Measurements from ENCODE around the gene CDK7. TPM values are rescaled to one million over a fixed set of nuclear protein-coding genes. Genes with fewer than 3 reads are reported as not detected.

The CDK7 gene
- total RNA-seq, 1 experiment from 2014 or later, result 31.8 TPM

DNA sequence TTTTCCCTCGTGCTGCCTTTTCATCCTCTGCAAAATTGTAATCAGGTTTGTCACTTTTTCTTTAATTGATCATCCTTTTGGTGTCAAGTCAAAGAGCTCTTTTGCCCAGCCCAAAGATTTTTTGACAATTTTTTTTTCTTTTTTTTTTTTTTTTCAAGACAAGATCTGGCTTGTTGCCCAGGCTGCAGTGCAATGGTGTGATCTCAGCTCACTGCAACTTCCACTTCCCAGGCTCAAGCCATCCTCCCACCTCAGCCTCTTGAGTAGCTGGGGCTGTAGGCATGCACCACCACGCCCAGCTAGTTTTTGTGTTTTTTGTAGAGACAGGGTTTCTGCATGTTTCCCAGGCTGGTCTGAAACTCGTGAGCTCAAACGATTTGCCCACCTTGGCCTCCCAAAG is 36.7 kb downstream of the CDK7 start:
- TF ChIP-seq, protein P1, sequence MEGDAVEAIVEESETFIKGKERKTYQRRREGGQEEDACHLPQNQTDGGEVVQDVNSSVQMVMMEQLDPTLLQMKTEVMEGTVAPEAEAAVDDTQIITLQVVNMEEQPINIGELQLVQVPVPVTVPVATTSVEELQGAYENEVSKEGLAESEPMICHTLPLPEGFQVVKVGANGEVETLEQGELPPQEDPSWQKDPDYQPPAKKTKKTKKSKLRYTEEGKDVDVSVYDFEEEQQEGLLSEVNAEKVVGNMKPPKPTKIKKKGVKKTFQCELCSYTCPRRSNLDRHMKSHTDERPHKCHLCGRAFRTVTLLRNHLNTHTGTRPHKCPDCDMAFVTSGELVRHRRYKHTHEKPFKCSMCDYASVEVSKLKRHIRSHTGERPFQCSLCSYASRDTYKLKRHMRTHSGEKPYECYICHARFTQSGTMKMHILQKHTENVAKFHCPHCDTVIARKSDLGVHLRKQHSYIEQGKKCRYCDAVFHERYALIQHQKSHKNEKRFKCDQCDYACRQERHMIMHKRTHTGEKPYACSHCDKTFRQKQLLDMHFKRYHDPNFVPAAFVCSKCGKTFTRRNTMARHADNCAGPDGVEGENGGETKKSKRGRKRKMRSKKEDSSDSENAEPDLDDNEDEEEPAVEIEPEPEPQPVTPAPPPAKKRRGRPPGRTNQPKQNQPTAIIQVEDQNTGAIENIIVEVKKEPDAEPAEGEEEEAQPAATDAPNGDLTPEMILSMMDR (IDR thresholded peaks at IDR 0.05; ENCODE audit: unreplicated experiment), result no peak
- no peaks in the 10 kb centered on the region for H3K9me3 Mint-ChIP-seq (ENCODE audit: low read depth, unreplicated experiment)
- no peak overlapping the region for H3K4me3 Mint-ChIP-seq (ENCODE audit: low read depth, unreplicated experiment)
- CTCF ChIA-PET, result no interaction called here
- peaks cover 16% of the 10 kb centered on the region for H3K4me1 Mint-ChIP-seq (ENCODE audit: low read depth, unreplicated experiment)
- DNase-seq, result peak; percentile 19
- peaks cover 22% of the 10 kb centered on the region for H3K36me3 Mint-ChIP-seq (ENCODE audit: insufficient read depth, unreplicated experiment)
- H3K27ac Mint-ChIP-seq (ENCODE audit: unreplicated experiment), result no peak overlapping the region
- intact Hi-C loops (cut with micrococcal nuclease; ENCODE audit: unreplicated experiment), result no loop called here
- H3K27me3 Mint-ChIP-seq (ENCODE audit: unreplicated experiment), result no peaks in the 10 kb centered on the region
- BruUV-seq (replicated peaks), result no TSS peak

DNA sequence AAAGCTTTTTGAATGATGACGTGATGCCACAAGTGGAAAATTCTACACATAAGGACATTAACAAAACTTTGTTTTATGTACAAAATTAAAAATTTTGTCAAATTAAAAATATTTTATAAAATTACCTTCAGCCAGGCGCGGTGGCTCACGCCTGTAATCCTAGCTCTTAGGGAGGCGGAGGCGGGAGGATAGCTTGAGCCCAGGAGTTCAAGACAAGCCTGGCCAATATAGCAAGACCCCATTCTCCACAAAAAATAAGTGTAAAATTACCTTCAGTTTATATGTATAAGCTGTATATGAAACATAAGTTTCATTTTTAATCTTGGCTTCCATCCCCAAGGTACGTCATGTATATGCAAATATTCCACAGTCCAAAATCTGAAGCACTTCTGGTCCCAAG is 40.9 kb downstream of the CDK7 start:
- intact Hi-C loops (cut with micrococcal nuclease; ENCODE audit: unreplicated experiment), result no loop called here
- BruUV-seq (replicated peaks), result no TSS peak
- CTCF ChIA-PET, result interaction anchor here (0.6 kb wide), 1 partner anchor 14 kb away, joined by 6 read pairs; no protein-coding TSS in a partner anchor
- no peaks in the 10 kb centered on the region for H3K27me3 Mint-ChIP-seq (ENCODE audit: unreplicated experiment)
- no peak overlapping the region for H3K4me3 Mint-ChIP-seq (ENCODE audit: low read depth, unreplicated experiment)
- H3K4me1 Mint-ChIP-seq (ENCODE audit: low read depth, unreplicated experiment), result peaks cover 11% of the 10 kb centered on the region
- TF ChIP-seq, protein P1 (IDR thresholded peaks at IDR 0.05; ENCODE audit: unreplicated experiment), result no peak
- peaks cover 45% of the 10 kb centered on the region for H3K36me3 Mint-ChIP-seq (ENCODE audit: insufficient read depth, unreplicated experiment)
- H3K9me3 Mint-ChIP-seq (ENCODE audit: low read depth, unreplicated experiment), result no peaks in the 10 kb centered on the region
- no peak for DNase-seq
- H3K27ac Mint-ChIP-seq (ENCODE audit: unreplicated experiment), result no peak overlapping the region

DNA sequence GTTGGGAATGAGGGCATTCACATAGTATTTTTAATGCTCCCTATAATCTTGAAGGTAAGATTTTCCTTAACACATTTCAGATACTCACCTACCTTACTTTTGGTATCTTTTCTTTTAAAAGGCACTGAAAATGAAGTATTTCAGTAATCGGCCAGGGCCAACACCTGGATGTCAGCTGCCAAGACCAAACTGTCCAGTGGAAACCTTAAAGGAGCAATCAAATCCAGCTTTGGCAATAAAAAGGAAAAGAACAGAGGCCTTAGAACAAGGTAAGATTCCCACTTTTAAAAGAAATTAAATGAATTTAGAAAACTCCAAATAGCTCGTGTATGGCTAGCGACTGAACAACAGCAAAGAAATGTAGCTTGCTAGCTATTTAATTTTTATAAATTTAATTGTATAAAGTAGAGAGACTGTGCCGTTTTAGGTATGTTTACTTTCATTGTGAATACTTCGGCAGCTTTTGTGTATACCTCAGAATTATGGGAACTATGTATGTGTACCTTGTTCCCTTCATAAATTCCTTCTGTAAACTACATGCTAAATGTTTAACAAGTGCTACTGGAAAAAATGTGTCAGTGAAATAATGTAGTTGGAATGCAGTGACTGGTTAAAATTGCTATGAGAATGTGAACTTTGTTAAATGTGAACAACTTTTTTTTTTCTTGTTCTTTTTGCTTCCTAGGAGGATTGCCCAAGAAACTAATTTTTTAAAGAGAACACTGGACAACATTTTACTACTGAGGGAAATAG is 41.9 kb downstream of the CDK7 start:
- TF ChIP-seq, protein P1 (IDR thresholded peaks at IDR 0.05; ENCODE audit: unreplicated experiment), result no peak
- no peak for DNase-seq
- H3K9me3 Mint-ChIP-seq (ENCODE audit: low read depth, unreplicated experiment), result no peaks in the 10 kb centered on the region
- peaks cover 36% of the 10 kb centered on the region for H3K36me3 Mint-ChIP-seq (ENCODE audit: insufficient read depth, unreplicated experiment)
- no peak overlapping the region for H3K27ac Mint-ChIP-seq (ENCODE audit: unreplicated experiment)
- peaks cover under 1% of the 10 kb centered on the region for H3K4me1 Mint-ChIP-seq (ENCODE audit: low read depth, unreplicated experiment)
- H3K27me3 Mint-ChIP-seq (ENCODE audit: unreplicated experiment), result no peaks in the 10 kb centered on the region
- BruUV-seq (replicated peaks), result no TSS peak
- CTCF ChIA-PET, result interaction anchor here (0.7 to 0.9 kb wide), 3 partner anchors 16 to 58 kb away, joined by 3 to 5 read pairs (median 4); no protein-coding TSS in a partner anchor
- no peak overlapping the region for H3K4me3 Mint-ChIP-seq (ENCODE audit: low read depth, unreplicated experiment)
- intact Hi-C loops (cut with micrococcal nuclease; ENCODE audit: unreplicated experiment), result no loop called here

DNA sequence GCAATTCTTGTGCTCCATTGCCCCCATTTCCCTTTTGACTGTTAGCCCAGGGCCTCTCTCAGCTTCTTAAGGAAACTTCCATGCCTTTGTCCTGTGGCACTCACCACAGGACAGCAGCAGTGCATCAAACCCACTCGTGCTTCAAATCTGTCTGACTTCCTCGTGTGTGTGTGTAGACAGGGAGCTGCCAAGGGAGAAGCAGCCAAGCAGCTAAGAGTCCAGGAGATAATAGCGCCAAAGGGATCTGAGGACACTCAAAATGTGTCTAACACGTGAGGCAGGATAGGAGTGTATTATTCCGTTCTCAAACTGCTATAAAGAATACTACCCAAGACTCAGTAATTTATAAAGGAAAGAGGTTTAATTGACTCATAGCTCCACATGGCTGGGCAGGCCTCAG is 44.8 kb downstream of the CDK7 start:
- intact Hi-C loops (cut with micrococcal nuclease; ENCODE audit: unreplicated experiment), result no loop called here
- no peak overlapping the region for H3K27ac Mint-ChIP-seq (ENCODE audit: unreplicated experiment)
- H3K9me3 Mint-ChIP-seq (ENCODE audit: low read depth, unreplicated experiment), result no peaks in the 10 kb centered on the region
- no TSS peak for BruUV-seq (replicated peaks)
- TF ChIP-seq, protein P1 (IDR thresholded peaks at IDR 0.05; ENCODE audit: unreplicated experiment), result no peak
- no peak for DNase-seq
- H3K27me3 Mint-ChIP-seq (ENCODE audit: unreplicated experiment), result no peaks in the 10 kb centered on the region
- no peaks in the 10 kb centered on the region for H3K4me1 Mint-ChIP-seq (ENCODE audit: low read depth, unreplicated experiment)
- H3K36me3 Mint-ChIP-seq (ENCODE audit: insufficient read depth, unreplicated experiment), result peaks cover 32% of the 10 kb centered on the region
- CTCF ChIA-PET, result interaction anchor here (0.6 kb wide), 1 partner anchor 204 kb away, joined by 3 read pairs; no protein-coding TSS in a partner anchor
- no peak overlapping the region for H3K4me3 Mint-ChIP-seq (ENCODE audit: low read depth, unreplicated experiment)

Data from Calu3 (cell line).